ENCODE data around the gene HAPSTR1.
"Not testable (repeated sequence)": the region's sequence is repeated elsewhere in the genome, so short reads cannot be mapped to it uniquely, and the experiment has no call there.

HAPSTR1 gene, protein sequence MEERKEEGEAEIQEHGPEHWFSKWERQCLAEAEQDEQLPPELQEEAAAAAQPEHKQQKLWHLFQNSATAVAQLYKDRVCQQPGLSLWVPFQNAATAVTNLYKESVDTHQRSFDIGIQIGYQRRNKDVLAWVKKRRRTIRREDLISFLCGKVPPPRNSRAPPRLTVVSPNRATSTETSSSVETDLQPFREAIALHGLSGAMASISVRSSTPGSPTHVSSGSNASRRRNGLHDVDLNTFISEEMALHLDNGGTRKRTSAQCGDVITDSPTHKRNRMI

GRCh38 chr16:9090960-9091866, at the start of gene HAPSTR1:
TSS of gene HAPSTR1 (plus strand) at chr16:9091644. CDS start at chr16:9092045, 401 bp downstream.
- peak within 1 kb of the TSS; percentile 98 for H3K27ac Mint-ChIP-seq
- DNase-seq, result peak; percentile 97
- H3K27me3 Mint-ChIP-seq, result no peaks in the 10 kb centered on the region
- H3K36me3 Mint-ChIP-seq (ENCODE audit: low read depth), result peaks cover 38% of the 10 kb centered on the region
- peak within 1 kb of the TSS; percentile 98 for H3K4me3 Mint-ChIP-seq
- H3K4me1 Mint-ChIP-seq (ENCODE audit: low read depth), result peaks cover 33% of the 10 kb centered on the region
- no peaks in the 10 kb centered on the region for H3K9me3 Mint-ChIP-seq

DNA sequence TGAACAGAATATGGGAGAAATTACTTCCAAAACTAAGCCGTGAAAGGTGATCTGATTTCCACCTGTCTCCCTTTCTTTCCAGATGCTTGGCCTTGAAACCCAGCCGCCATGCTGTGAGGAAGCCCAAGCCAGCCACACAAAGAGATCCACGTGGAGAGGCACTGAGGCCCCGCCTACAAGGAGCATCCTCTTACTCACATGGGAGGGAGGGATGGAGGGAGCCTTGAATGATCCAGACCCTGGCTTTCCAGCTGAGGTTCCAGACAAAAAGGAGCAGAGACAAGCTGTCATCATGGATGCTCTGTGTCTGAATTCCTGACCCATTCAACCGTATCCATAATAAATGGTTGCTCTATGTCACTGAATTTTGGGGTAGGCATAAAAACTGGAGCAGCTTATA, 48.9 kb upstream of the HAPSTR1 start:
- DNase-seq, result no peak
- H3K36me3 Mint-ChIP-seq (ENCODE audit: low read depth), result no peaks in the 10 kb centered on the region
- H3K9me3 Mint-ChIP-seq, result peaks cover 9% of the 10 kb centered on the region
- H3K4me1 Mint-ChIP-seq (ENCODE audit: low read depth), result peaks cover 24% of the 10 kb centered on the region
- no peak overlapping the region for H3K27ac Mint-ChIP-seq
- no peak overlapping the region for H3K4me3 Mint-ChIP-seq
- H3K27me3 Mint-ChIP-seq, result no peaks in the 10 kb centered on the region

GRCh38 chr16:9042964-9043680, 48.3 kb upstream of the HAPSTR1 start:
- DNase-seq, result no peak
- Mint-ChIP-seq H3K4me3 (no peak overlapping the region), H3K36me3 (ENCODE audit: low read depth) (no peaks in the 10 kb centered on the region), H3K27me3 (no peaks in the 10 kb centered on the region), H3K9me3 (peaks cover 9% of the 10 kb centered on the region), H3K27ac (no peak overlapping the region), H3K4me1 (ENCODE audit: low read depth) (peaks cover 30% of the 10 kb centered on the region)

DNA sequence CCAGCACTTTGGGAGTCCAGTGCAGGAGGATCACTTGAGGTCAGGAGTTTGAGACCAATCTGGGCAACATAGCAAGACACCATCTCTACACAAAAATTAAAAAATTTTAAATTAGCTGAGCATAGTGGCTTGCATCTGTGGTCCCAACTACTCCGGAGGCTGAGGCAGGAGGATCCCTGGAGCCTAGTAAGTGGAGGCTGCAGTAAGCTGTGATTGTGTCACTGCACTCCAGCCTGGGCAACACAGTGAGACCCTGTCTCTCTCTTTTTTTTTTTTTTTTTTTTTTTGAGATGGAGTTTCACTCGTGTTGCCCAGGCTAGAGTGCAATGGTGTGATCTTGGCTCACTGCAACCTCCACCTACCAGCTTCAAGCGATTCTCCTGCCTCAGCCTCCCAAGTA, 45.9 kb upstream of the HAPSTR1 start:
- not testable (repeated sequence) for H3K27me3 Mint-ChIP-seq; DNase-seq; H3K9me3 Mint-ChIP-seq; H3K36me3 Mint-ChIP-seq (ENCODE audit: low read depth); H3K27ac Mint-ChIP-seq; H3K4me3 Mint-ChIP-seq
- peaks cover 42% of the 10 kb centered on the region for H3K4me1 Mint-ChIP-seq (ENCODE audit: low read depth)

- Mint-ChIP-seq H3K27ac (peak overlapping the region; percentile 42), H3K4me3 (no peak overlapping the region), H3K4me1 (ENCODE audit: low read depth) (peaks cover 42% of the 10 kb centered on the region), H3K9me3 (peaks cover 9% of the 10 kb centered on the region), H3K27me3 (no peaks in the 10 kb centered on the region), H3K36me3 (ENCODE audit: low read depth) (no peaks in the 10 kb centered on the region)
- DNase-seq, result no peak
These were observed 44.8 kb upstream of the HAPSTR1 start for GRCh38 chr16:9046667-9047055.

DNA sequence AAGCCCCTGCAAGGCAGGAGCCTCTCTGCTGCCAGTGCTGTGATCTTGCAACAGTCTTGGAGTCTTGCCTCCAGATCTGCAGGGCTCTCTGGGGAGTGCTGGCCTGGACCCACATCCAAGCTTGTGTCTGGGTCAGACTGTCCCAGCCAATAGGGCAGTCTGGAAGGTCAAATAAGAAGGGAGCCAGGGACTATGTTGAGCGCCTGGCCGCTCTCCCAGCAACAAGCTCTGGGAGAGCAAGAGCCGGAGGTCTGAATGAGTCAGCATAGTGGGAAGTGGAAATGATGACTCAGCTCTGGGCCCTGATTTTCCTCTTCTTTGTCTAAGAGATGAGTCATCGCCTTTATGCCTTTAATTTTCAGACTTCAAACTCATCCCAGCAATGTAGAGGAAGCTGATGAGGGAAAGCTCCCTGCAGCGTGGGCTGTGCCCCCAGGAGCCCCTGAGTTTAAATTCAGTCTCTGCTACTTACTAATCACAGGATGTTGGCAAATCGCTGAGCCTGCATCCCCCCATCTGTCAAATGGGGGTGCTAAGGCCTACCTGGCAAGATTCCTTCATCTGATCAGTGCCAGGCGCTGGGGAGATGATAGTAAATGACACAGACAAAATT, 43.6 kb upstream of the HAPSTR1 start:
- Mint-ChIP-seq H3K27ac (peak overlapping the region; percentile 91), H3K9me3 (peaks cover 9% of the 10 kb centered on the region), H3K36me3 (ENCODE audit: low read depth) (no peaks in the 10 kb centered on the region), H3K4me1 (ENCODE audit: low read depth) (peaks cover 41% of the 10 kb centered on the region), H3K27me3 (peaks cover under 1% of the 10 kb centered on the region), H3K4me3 (peak overlapping the region; percentile 43)
- peak; percentile 70 for DNase-seq

DNA sequence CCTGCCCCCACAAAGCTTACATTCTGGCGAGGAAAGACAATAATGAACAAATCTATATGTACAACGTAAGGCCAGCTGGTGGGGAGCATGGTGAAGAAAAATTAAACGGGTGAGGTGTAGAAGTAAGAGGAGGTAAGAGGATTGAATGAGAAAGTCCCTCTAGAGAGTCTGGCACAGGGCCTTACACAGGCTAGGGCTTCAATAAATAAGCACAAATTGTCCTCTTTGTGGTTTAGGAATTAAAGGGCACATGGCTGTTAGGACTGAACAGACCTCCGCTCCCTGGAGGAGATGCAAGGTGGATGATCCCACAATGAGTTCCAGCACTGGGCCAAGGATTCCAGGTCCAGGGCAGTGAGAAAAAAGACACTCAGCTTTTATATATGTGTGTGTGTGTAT, 43.1 kb upstream of the HAPSTR1 start:
- Mint-ChIP-seq H3K4me1 (ENCODE audit: low read depth) (peaks cover 36% of the 10 kb centered on the region), H3K27ac (peak overlapping the region; percentile 91), H3K36me3 (ENCODE audit: low read depth) (no peaks in the 10 kb centered on the region), H3K9me3 (peaks cover 9% of the 10 kb centered on the region), H3K4me3 (peak overlapping the region; percentile 43), H3K27me3 (peaks cover 5% of the 10 kb centered on the region)
- DNase-seq, result no peak

- Mint-ChIP-seq H3K27ac (peak overlapping the region; percentile 37), H3K4me1 (ENCODE audit: low read depth) (peaks cover 35% of the 10 kb centered on the region), H3K9me3 (peaks cover 9% of the 10 kb centered on the region), H3K4me3 (no peak overlapping the region), H3K36me3 (ENCODE audit: low read depth) (no peaks in the 10 kb centered on the region), H3K27me3 (peaks cover 7% of the 10 kb centered on the region)
- no peak for DNase-seq
These were observed 42.2 kb upstream of the HAPSTR1 start for GRCh38 chr16:9049241-9049640.

DNA sequence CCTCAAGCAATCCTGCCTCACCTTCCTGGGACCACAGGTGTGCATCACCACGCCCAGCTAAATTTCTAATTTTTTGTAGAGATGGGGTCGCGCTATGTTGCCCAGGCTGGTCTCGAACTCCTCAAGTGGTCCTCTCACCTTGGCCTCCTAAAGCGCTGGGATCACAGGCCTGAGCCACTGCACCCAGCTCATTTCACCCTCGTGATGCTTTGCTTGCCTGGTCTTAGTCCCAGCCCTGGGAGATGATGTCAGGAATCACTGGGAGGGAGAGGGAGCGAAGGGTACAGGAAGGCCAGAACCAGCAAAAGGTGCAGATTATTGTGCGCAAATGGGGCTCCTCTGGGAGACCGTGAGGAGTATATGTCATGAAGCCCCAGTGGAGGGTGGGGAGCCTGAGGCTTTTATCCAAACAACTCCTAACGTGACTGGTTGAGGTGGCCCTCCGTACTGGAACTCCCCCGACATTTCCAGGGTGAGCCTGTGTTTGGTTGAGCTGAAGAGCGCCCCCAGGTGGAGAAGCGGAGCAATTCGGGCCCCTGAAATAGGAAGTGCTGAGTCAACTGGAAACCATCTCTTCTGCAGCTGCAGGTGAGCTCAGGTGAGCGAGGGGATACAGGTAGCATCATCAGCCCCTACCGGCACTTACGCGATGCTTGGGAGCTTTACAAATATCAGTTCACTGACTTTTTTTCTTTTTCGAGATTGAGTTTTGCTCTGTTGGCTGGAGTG, 41.2 kb upstream of the HAPSTR1 start:
- peak overlapping the region; percentile 37 for H3K27ac Mint-ChIP-seq
- no peak for DNase-seq
- H3K27me3 Mint-ChIP-seq, result peaks cover 7% of the 10 kb centered on the region
- no peaks in the 10 kb centered on the region for H3K36me3 Mint-ChIP-seq (ENCODE audit: low read depth)
- peaks cover 9% of the 10 kb centered on the region for H3K9me3 Mint-ChIP-seq
- no peak overlapping the region for H3K4me3 Mint-ChIP-seq
- peaks cover 35% of the 10 kb centered on the region for H3K4me1 Mint-ChIP-seq (ENCODE audit: low read depth)

DNA sequence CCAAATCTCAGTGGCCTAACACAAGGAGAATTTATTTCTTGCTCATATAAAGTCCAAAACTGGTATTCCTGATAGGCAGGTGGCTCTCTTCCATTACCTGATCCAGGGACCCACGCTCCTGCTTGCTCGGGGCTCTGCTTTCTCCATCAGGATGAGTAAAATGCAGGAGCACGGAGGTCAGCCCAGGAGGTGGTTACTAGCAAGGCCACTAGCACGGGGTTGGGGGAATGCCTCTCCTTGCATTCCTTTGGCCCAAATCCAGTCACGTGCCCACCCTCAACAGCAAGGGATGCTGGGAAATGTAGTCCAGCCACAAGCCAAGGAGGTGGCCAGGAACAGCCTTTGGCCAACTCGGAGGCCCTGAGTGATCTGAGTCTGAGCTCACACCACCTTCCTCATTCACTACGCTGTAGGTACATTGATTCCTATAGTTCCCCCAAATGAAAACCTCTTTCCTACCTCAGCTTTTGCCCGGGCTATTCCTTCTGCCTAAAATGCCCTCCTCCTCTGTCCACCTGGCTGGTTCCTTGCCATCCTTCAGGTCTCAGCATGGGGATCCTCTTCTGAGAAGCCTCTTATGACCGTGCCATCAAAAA, 38.3 kb upstream of the HAPSTR1 start:
- peaks cover 7% of the 10 kb centered on the region for H3K27me3 Mint-ChIP-seq
- H3K9me3 Mint-ChIP-seq, result no peaks in the 10 kb centered on the region
- H3K4me3 Mint-ChIP-seq, result no peak overlapping the region
- no peak overlapping the region for H3K27ac Mint-ChIP-seq
- DNase-seq, result no peak
- H3K4me1 Mint-ChIP-seq (ENCODE audit: low read depth), result peaks cover 12% of the 10 kb centered on the region
- no peaks in the 10 kb centered on the region for H3K36me3 Mint-ChIP-seq (ENCODE audit: low read depth)

DNA sequence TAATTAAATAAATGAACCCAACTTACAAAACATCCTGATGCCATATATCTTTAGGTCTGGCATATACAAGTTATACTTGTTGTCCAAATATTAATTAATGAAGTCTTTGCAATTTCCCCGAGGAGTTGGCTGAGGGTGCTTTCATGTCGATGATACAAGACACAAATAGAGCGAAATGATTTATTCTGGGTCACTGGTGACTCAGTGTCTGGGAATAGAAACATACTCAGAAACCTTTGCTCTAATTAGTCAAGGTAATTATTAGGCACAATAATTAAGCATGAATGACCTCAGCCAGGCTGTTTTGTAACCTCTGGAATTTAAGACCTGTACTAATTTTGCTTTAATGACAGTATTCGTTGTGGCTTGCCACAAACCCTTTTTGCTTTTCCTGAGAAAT, 37.0 kb upstream of the HAPSTR1 start:
- DNase-seq, result no peak
- Mint-ChIP-seq H3K4me1 (ENCODE audit: low read depth) (peaks cover 5% of the 10 kb centered on the region), H3K27me3 (peaks cover 7% of the 10 kb centered on the region), H3K27ac (no peak overlapping the region), H3K4me3 (no peak overlapping the region), H3K36me3 (ENCODE audit: low read depth) (no peaks in the 10 kb centered on the region), H3K9me3 (no peaks in the 10 kb centered on the region)

- Mint-ChIP-seq H3K4me1 (ENCODE audit: low read depth) (peaks cover 5% of the 10 kb centered on the region), H3K4me3 (no peak overlapping the region), H3K9me3 (no peaks in the 10 kb centered on the region), H3K27me3 (peaks cover 7% of the 10 kb centered on the region), H3K27ac (no peak overlapping the region), H3K36me3 (ENCODE audit: low read depth) (no peaks in the 10 kb centered on the region)
- DNase-seq, result no peak
These were observed 36.3 kb upstream of the HAPSTR1 start for GRCh38 chr16:9055115-9055514.

DNA sequence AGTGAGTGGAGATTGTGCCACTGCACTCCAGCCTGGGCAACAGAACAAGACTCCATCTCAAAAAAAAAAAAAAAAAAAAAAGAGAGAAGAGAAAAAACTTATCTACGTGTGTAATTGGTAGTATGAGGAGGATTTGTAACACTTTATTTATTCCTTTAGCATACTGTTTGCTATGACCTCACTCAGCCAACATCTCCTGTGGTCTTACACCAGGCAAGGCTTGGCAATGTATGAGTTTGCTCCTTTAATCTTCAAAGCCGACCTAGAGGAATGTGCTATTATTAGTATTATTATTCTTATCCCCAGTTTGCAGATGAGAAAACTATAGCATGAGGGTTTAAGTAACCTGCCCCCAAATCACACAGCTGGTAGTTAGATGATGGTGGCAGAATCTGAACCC, 35.8 kb upstream of the HAPSTR1 start:
- Mint-ChIP-seq H3K9me3 (no peaks in the 10 kb centered on the region), H3K4me1 (ENCODE audit: low read depth) (peaks cover 8% of the 10 kb centered on the region), H3K36me3 (ENCODE audit: low read depth) (no peaks in the 10 kb centered on the region), H3K4me3 (no peak overlapping the region), H3K27me3 (peaks cover 7% of the 10 kb centered on the region), H3K27ac (no peak overlapping the region)
- no peak for DNase-seq

Data from activated T-cell treated with anti-CD3 and anti-CD28 coated beads, Interleukin-2, amount 50 U/mL, for 24 hours (primary cell).